ENCODE results near the gene COQ8A.

The COQ8A gene

DNA sequence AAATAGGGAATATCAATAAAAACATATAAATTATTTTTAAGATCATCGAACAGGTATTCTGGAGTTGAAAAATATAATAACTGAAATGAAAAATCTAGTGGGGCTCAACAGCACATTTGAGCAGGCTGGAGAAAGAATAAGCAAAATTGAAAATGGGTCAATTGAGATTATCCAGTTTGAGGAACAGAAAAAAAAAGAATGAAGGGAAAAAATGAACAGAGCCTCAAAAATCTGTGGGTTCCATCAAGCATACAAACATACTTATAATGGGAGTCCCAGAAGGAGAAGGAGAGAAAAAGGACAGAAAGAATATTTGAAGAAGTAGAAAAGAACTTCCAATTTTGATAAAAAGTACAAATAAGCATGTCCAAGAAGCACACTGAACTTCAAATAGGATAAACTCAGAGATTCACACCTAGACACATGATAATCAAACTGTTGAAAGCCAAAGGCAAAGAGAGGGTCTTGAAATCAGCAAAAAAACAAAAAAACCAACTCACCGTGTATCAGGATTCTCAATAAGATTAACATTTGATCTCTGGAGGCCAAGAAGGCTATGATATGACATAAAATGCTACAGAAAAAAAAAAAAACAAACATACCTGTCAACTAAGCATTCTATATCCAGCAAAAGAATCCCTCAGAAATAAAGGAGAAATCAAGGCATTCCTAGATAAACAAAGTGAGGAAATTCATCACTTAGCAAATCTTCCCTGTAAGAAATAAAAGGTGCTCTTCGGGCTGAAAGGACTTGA lies 5.4 kb upstream of the COQ8A start:
- TF ChIP-seq POLR2A (IDR thresholded peaks at IDR 0.05; ENCODE audit: low read depth, low read length) (no peak), POLR2AphosphoS5 (IDR thresholded peaks at IDR 0.05; ENCODE audit: low read depth, low read length) (no peak), TAF1 (IDR thresholded peaks at IDR 0.05; ENCODE audit: borderline replicate concordance, low read depth, low read length) (no peak)
- no peak for FAIRE-seq
- no peak for DNase-seq (ENCODE audit: insufficient read length)

GRCh38 chr1:226937940-226938725 lies 2.0 kb upstream of the COQ8A start:
- DNase-seq (ENCODE audit: insufficient read length) (no peak), FAIRE-seq (peak; percentile 9)
- TF ChIP-seq TAF1 (IDR thresholded peaks at IDR 0.05; ENCODE audit: borderline replicate concordance, low read depth, low read length) (no peak), POLR2AphosphoS5 (IDR thresholded peaks at IDR 0.05; ENCODE audit: low read depth, low read length) (no peak), POLR2A (IDR thresholded peaks at IDR 0.05; ENCODE audit: low read depth, low read length) (no peak)

GRCh38 chr1:226938903-226939437 lies 1.1 kb upstream of the COQ8A start:
- FAIRE-seq (peak; percentile 66), DNase-seq (ENCODE audit: insufficient read length) (no peak)
- TF ChIP-seq POLR2A (IDR thresholded peaks at IDR 0.05; ENCODE audit: low read depth, low read length) (no peak), POLR2AphosphoS5 (IDR thresholded peaks at IDR 0.05; ENCODE audit: low read depth, low read length) (no peak), TAF1 (IDR thresholded peaks at IDR 0.05; ENCODE audit: borderline replicate concordance, low read depth, low read length) (no peak)

DNA sequence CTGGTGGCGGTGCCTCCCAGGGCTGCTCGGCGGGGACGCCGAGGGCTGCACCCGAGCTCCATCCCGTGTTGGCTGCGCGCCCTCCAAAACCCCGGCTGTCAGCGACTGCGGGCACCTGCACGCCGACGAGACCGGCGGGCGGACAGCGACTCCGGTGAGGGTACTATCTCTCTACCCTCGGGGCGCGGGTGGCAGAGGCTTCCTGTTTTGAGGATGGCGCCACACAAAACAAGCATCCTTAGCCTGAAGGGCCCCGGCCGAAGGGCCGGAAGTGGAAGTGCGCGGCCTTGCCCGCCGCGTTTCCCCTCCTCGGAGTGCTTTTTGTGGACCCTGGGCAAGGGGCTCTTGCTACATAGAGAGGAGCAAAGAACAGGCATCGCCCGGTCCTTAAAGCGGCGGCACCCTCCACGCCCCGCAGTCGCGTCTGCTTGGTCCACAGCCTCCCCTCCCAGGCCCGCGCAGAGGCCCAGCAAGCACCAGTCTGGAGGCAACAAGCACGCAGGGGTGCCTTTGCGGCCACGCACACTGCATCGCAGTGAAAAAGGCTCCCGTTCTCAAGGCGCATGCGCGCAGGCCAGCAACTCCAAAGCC lies 561 bp upstream of the COQ8A start:
- DNase-seq (ENCODE audit: insufficient read length) (peak; percentile 51), FAIRE-seq (no peak)
- TF ChIP-seq POLR2AphosphoS5 (IDR thresholded peaks at IDR 0.05; ENCODE audit: low read depth, low read length) (peak; percentile 93), TAF1 (IDR thresholded peaks at IDR 0.05; ENCODE audit: borderline replicate concordance, low read depth, low read length) (peak; percentile 41; the same call in 1 of the 2 replicates), POLR2A (IDR thresholded peaks at IDR 0.05; ENCODE audit: low read depth, low read length) (peak; percentile 95)

- FAIRE-seq (no peak), DNase-seq (ENCODE audit: insufficient read length) (no peak)
- TF ChIP-seq POLR2AphosphoS5 (IDR thresholded peaks at IDR 0.05; ENCODE audit: low read depth, low read length) (no peak), POLR2A (IDR thresholded peaks at IDR 0.05; ENCODE audit: low read depth, low read length) (no peak), TAF1 (IDR thresholded peaks at IDR 0.05; ENCODE audit: borderline replicate concordance, low read depth, low read length) (no peak)
Observed at GRCh38 chr1:226940806-226941067, 643 bp downstream of the COQ8A start.

DNA sequence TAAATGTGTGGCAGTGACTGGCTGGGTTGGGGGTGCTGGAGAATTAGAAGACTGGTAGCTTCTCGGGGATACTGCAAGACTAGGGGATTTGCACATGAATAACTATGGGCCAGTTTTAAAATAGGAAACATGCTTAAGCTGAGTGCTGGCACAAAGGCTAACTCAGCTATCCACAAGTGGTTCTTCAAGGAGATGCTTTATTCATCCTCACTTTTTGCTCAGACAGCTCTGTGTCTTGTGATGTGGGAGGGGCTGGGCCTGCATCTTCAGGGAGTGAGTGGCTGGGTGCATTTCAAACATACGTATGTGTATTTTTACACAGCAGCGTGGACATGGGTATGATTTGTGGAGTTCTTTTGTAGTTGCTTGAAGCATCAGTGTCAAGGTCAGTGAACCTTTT lies 2.3 kb downstream of the COQ8A start:
- TF ChIP-seq POLR2A (IDR thresholded peaks at IDR 0.05; ENCODE audit: low read depth, low read length) (no peak), POLR2AphosphoS5 (IDR thresholded peaks at IDR 0.05; ENCODE audit: low read depth, low read length) (no peak), TAF1 (IDR thresholded peaks at IDR 0.05; ENCODE audit: borderline replicate concordance, low read depth, low read length) (no peak)
- no peak for FAIRE-seq
- no peak for DNase-seq (ENCODE audit: insufficient read length)

DNA sequence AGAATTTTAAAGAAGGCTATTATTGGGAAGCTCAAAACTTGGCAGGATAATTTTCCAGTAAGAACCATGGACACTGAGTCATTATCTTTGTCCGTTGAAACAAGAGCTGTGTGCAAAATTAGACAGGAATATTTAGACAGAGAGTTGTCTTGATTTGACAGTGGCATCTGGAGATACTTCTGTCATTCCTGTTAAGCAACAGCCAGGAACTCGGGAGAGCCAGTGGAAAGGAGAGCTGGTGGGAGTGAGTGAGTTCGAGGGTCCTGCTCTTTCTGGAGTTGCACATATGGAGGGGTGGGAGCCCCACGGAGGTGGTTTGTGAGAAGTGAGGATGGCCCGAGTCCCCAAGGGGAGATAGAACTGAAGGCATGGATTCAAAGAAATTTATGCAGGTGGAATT lies 3.1 kb downstream of the COQ8A start:
- no peak for FAIRE-seq
- no peak for TF ChIP-seq POLR2A (IDR thresholded peaks at IDR 0.05; ENCODE audit: low read depth, low read length)
- TF ChIP-seq POLR2AphosphoS5 (IDR thresholded peaks at IDR 0.05; ENCODE audit: low read depth, low read length) = no peak
- no peak for TF ChIP-seq TAF1 (IDR thresholded peaks at IDR 0.05; ENCODE audit: borderline replicate concordance, low read depth, low read length)

GRCh38 chr1:226943927-226944326 lies 3.8 kb downstream of the COQ8A start:
- TF ChIP-seq POLR2AphosphoS5 (IDR thresholded peaks at IDR 0.05; ENCODE audit: low read depth, low read length) (no peak), POLR2A (IDR thresholded peaks at IDR 0.05; ENCODE audit: low read depth, low read length) (no peak), TAF1 (IDR thresholded peaks at IDR 0.05; ENCODE audit: borderline replicate concordance, low read depth, low read length) (no peak)
- DNase-seq (ENCODE audit: insufficient read length) (no peak), FAIRE-seq (no peak)

More for the DNA sequence above, 3.1 kb downstream of the COQ8A start:
- no peak for DNase-seq (ENCODE audit: insufficient read length)

DNA sequence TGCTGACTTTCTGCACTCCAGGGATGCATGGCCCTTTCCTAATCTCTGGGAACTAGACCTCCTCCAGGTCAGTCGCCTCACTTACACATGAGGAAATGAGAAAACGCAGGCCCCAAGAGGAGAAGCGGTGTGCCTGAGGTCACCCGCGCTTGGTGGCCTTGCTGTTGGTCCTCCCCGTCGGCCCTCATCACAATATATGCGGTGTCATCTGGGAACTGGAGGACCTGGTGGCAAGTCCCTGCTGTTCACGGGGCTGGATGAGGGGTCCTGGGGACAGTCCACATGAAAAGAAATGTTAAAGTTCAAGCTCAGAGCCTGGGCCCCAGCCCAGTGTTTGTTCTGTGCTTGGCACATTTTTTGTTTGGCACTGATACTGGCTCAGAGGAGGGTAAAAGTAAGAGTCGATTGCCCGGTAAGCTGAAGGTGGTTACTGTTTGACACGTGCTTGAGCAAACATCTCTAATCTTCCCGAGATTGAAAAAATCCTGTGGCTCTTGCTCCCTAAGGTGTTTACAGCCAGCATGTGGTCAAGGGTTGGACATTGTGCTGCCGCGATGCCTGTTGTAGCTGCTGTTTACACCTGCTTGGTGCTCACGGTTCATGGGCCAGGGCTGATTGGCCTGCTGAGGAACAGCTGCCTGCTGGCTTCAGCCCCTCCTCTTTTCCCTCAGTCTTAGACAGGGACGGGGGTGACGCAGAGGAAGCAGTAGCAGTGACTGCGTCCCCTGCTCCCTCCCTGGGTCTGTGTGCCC lies 5.2 kb downstream of the COQ8A start:
- TF ChIP-seq TAF1 (IDR thresholded peaks at IDR 0.05; ENCODE audit: borderline replicate concordance, low read depth, low read length) (no peak), POLR2A (IDR thresholded peaks at IDR 0.05; ENCODE audit: low read depth, low read length) (no peak), POLR2AphosphoS5 (IDR thresholded peaks at IDR 0.05; ENCODE audit: low read depth, low read length) (no peak)
- DNase-seq (ENCODE audit: insufficient read length) = no peak
- FAIRE-seq = no peak

- TF ChIP-seq POLR2AphosphoS5 (IDR thresholded peaks at IDR 0.05; ENCODE audit: low read depth, low read length) (no peak), TAF1 (IDR thresholded peaks at IDR 0.05; ENCODE audit: borderline replicate concordance, low read depth, low read length) (no peak), POLR2A (IDR thresholded peaks at IDR 0.05; ENCODE audit: low read depth, low read length) (no peak)
- DNase-seq (ENCODE audit: insufficient read length) (no peak), FAIRE-seq (no peak)
Observed at GRCh38 chr1:226945858-226946245, 5.8 kb downstream of the COQ8A start.

- FAIRE-seq (no peak), DNase-seq (ENCODE audit: insufficient read length) (no peak)
- no peak for TF ChIP-seq POLR2A (IDR thresholded peaks at IDR 0.05; ENCODE audit: low read depth, low read length)
- no peak for TF ChIP-seq POLR2AphosphoS5 (IDR thresholded peaks at IDR 0.05; ENCODE audit: low read depth, low read length)
- no peak for TF ChIP-seq TAF1 (IDR thresholded peaks at IDR 0.05; ENCODE audit: borderline replicate concordance, low read depth, low read length)
Observed at GRCh38 chr1:226946285-226946684, 6.2 kb downstream of the COQ8A start.
